Upper lobe of left lung (tissue), 6 donors: ENCODE measurements around the gene TBC1D16. TPM values are rescaled to one million over a fixed set of nuclear protein-coding genes. Genes with fewer than 3 reads are reported as not detected.

ENCODE experiments used
- ATAC-seq, 2 donors: fragments of 200-7000 bp; cut with Tn5 transposase; one replicate each; pipeline ENCODE4 v1.9.1; 2022; ENCODE audit warnings: mild to moderate bottlenecking in 2 of 2, moderate library complexity in 2 of 2; ENCODE audit not compliant: low FRiP score in 2 of 2
- DNase-seq, 2 donors: peaks; one replicate each; pipeline ENCODE4 v3.0.0-alpha.2; 2019 to 2020
- H3K27ac ChIP-seq, 4 donors: fragments of 200-600 bp; sonication (generic); one replicate each; pipeline ENCODE4 v1.5.1; 2016 to 2019
- H3K27me3 ChIP-seq, 4 donors: fragments of 200-600 bp; sonication (generic); one replicate each; pipeline ENCODE4 v1.5.1; 2017 to 2019
- H3K36me3 ChIP-seq, 4 donors: fragments of 200-600 bp; sonication (generic); one replicate each; pipeline ENCODE4 v1.5.1; 2016 to 2019
- H3K4me1 ChIP-seq, 4 donors: fragments of 200-600 bp; sonication (generic); one replicate each; pipeline ENCODE4 v1.5.1; 2018 to 2019
- H3K4me3 ChIP-seq, 4 donors: fragments of 200-600 bp; sonication (generic); one replicate each; pipeline ENCODE4 v1.5.1; 2017 to 2019; ENCODE audit warnings: mild to moderate bottlenecking in 2 of 4, moderate library complexity in 1 of 4
- H3K9me3 ChIP-seq, 4 donors: fragments of 200-600 bp; sonication (generic); one replicate each; pipeline ENCODE4 v1.5.1; 2018 to 2019
- CTCF ChIP-seq, 6 experiments: fragments of 450-650 bp in 4 of 6; fragments of 200-600 bp in 2 of 6; sonication (generic) in 2 of 6; IDR thresholded peaks; one replicate each; pipeline ENCODE4 v1.5.1; 2016 to 2019; ENCODE audit warnings: antibody characterized with exemption in 6 of 6
- EP300 ChIP-seq, 4 donors: sonication (generic); formaldehyde crosslinking; IDR thresholded peaks; one replicate each; pipeline ENCODE4 v1.5.1; 2017; ENCODE audit warnings: antibody characterized with exemption in 4 of 4, control low read depth in 2 of 4
- POLR2A ChIP-seq, 4 donors: fragments of 450-650 bp; IDR thresholded peaks; one replicate each; pipeline ENCODE4 v1.5.1; 2016 to 2017; ENCODE audit warnings: antibody characterized with exemption in 4 of 4, mild to moderate bottlenecking in 2 of 4
- POLR2AphosphoS5 ChIP-seq, 2 donors: sonication (generic); formaldehyde crosslinking; IDR thresholded peaks; one replicate each; pipeline ENCODE4 v1.5.1; 2017; ENCODE audit warnings: antibody characterized with exemption in 2 of 2
- WGBS, 2 donors: methylation state at CpG; one replicate each; pipeline ENCODE4 v1.1.5; 2017 to 2018; 5-methylcytosine and 5-hydroxymethylcytosine counted together
- total RNA-seq, 6 donors: library from RNA; depleted of rRNA in 4 of 6; stranded (reverse); fragments of >200 nt in 4 of 6; gene quantifications; one replicate each; pipeline versions ENCODE4 v1.1.0 to v1.2.1, GENCODE V29; 2016 to 2021
- donor health status: DM: no; HTN: no; CAD: no; lungs with moderate emphysema.
- donor health status: DM: no; HTN: yes; CAD: no; lungs with severe emphysema.

TBC1D16 gene
- total RNA-seq, 6 donors from 2014 or later = 15.6 to 60.8 (median 24.1) TPM

GRCh38 chr17:79981661-79982101 lies 54.0 kb downstream of the TBC1D16 start:
- peaks cover 0 to 8% (median 2%) of the 10 kb centered on the region in 4 donors for H3K36me3 ChIP-seq
- no peak overlapping the region for H3K27ac ChIP-seq
- no peak for TF ChIP-seq POLR2AphosphoS5 (IDR thresholded peaks at IDR 0.05)
- TF ChIP-seq CTCF (IDR thresholded peaks at IDR 0.05) = no peak
- TF ChIP-seq POLR2A (IDR thresholded peaks at IDR 0.05) = no peak
- TF ChIP-seq EP300 (IDR thresholded peaks at IDR 0.05) = no peak
- H3K4me1 ChIP-seq = peaks cover 0 to 13% (median 3%) of the 10 kb centered on the region in 4 donors
- no peak overlapping the region for H3K4me3 ChIP-seq
- DNase-seq = peak in 1 of 2 donors; percentile 66
- WGBS, 2 donors = 96 to 99% methylated on average over 10 to 23 of the region's 23 CpGs
- H3K9me3 ChIP-seq = no peaks in the 10 kb centered on the region
- no peak for ATAC-seq
- H3K27me3 ChIP-seq = no peaks in the 10 kb centered on the region

DNA sequence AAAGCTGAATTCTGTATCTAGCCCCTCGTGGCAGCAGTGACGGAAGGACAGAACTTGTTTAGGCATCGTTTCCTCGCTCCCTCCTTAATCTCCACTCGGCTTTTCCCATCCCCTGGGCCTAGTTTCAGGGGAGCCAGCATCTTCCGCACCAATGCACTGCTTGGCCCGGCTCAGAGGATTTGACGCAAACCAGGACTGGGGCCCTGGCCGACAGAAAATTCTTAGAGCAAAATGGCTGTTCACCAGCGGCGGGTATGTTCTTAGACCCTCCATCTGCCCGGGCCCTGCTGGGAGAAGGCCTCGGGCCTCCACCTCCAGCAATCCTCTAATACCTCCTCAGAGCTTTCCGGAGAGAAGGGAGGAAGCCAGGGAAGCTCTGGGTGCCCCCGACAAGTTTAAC lies 54.6 kb downstream of the TBC1D16 start:
- WGBS, 2 donors = 87 to 89% methylated on average over 12 to 14 of the region's 15 CpGs
- no peak for DNase-seq

DNA sequence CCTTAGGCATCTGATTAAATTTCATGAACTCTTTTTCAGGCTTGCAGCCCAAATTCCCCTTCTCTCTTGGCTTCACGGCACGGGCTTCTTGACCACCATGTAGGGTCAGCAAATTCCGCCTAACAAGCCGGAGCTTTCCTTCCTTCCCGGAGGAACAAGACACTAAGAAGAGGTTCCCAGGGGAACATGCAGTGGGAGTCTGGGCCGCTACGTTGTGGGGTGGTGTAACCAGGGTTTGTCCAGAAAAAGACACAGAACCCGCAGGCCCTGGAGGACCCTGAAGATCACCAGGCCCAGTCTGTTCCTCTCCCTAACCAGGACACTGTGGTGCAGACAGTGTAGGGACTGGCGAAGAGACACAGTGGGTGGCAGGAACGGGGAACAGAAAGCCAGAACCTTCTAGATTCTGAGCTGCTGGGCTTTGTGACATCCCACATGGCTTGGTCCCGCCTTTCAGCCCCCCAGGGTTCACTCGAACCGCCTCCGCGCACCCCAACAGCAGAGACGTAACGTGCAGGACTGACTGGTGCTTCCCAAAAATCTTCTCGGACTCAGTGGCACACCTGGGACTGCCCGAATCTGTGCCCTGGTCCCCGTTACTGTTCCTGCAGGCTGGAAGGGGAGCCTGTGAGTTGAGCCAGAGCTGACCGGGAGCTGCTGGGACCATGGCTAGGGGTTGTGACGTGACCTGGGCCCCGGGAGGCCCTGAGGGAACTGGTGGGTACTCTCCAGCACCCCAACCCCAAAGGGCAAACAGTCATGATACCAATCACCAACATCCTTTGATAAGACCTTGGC lies 55.2 kb downstream of the TBC1D16 start:
- TF ChIP-seq POLR2A (IDR thresholded peaks at IDR 0.05) (no peak), CTCF (IDR thresholded peaks at IDR 0.05) (no peak), POLR2AphosphoS5 (IDR thresholded peaks at IDR 0.05) (no peak), EP300 (IDR thresholded peaks at IDR 0.05) (no peak)
- Histone ChIP-seq H3K9me3 (no peaks in the 10 kb centered on the region), H3K27me3 (no peaks in the 10 kb centered on the region), H3K4me1 (peaks cover 0 to 1% (median 0%) of the 10 kb centered on the region in 4 donors), H3K36me3 (peaks cover 0 to 8% (median 2%) of the 10 kb centered on the region in 4 donors), H3K4me3 (no peak overlapping the region), H3K27ac (no peak overlapping the region)
- ATAC-seq = no peak
- WGBS, 2 donors = 95 to 96% methylated on average over 18 to 23 of the region's 23 CpGs
- no peak for DNase-seq

More for the DNA sequence above, 54.6 kb downstream of the TBC1D16 start:
- TF ChIP-seq POLR2A (IDR thresholded peaks at IDR 0.05) = no peak
- TF ChIP-seq POLR2AphosphoS5 (IDR thresholded peaks at IDR 0.05) = no peak
- no peak for TF ChIP-seq CTCF (IDR thresholded peaks at IDR 0.05)
- TF ChIP-seq EP300 (IDR thresholded peaks at IDR 0.05) = no peak
- no peak for ATAC-seq
- H3K27me3 ChIP-seq = no peaks in the 10 kb centered on the region
- no peak overlapping the region for H3K27ac ChIP-seq
- peaks cover 0 to 8% (median 0%) of the 10 kb centered on the region in 4 donors for H3K4me1 ChIP-seq
- no peaks in the 10 kb centered on the region for H3K9me3 ChIP-seq
- H3K4me3 ChIP-seq = no peak overlapping the region
- H3K36me3 ChIP-seq = peaks cover 0 to 8% (median 2%) of the 10 kb centered on the region in 4 donors

DNA sequence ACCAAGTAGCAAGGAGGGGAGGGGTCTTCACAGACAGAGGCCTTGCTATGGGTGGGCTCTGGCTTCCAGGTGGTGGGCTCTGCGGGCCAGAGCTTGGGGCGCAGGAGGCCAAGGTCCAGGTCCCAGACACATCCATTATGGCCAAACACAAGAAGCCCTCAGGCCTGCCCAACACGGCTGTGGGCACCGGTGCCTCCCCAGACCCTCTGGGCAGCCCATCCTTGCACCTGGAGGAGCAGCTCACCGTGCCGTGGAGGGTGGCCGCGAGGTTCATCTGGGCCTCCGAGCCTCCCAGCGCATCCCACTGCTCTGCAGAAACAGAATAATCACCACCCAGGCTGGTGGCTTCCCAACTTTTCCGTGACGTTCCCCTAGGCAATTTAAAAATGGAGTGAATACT lies 55.9 kb downstream of the TBC1D16 start:
- no peaks in the 10 kb centered on the region for H3K27me3 ChIP-seq
- H3K4me3 ChIP-seq = no peak overlapping the region
- H3K9me3 ChIP-seq = no peaks in the 10 kb centered on the region
- DNase-seq = peak in 1 of 2 donors; percentile 69
- peaks cover 0 to 8% (median 2%) of the 10 kb centered on the region in 4 donors for H3K36me3 ChIP-seq
- H3K4me1 ChIP-seq = no peaks in the 10 kb centered on the region
- H3K27ac ChIP-seq = no peak overlapping the region
- WGBS, 2 donors = 93 to 98% methylated on average over 4 to 9 of the region's 12 CpGs
- no peak for ATAC-seq
- TF ChIP-seq EP300 (IDR thresholded peaks at IDR 0.05) (no peak), POLR2A (IDR thresholded peaks at IDR 0.05) (no peak)

DNA sequence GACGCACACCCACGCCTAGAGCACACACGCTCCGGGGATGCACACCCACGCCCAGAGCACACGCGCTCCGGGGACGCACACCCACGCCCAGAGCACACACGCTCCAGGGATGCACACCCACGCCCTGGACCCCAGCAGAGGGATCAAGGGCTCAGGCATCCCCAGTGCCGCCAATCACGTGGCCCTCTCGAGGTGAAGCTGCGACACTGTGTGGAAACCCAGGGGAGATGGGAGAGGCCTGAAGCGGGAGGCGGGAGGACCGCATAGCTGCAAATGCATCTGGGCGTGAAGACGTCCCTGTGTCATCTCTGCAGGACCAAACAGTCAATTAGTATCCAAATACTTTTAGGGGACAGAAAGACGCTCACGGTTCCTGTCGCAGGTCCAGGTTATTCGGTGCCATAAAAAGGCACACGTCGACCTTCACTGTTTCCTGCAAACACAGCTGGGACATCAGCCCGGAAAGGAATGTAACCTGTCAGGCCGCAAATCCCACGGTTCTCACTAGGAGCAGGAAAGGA lies 56.4 kb downstream of the TBC1D16 start:
- Histone ChIP-seq H3K27me3 (no peaks in the 10 kb centered on the region), H3K36me3 (peaks cover 0 to 8% (median 2%) of the 10 kb centered on the region in 4 donors), H3K9me3 (no peaks in the 10 kb centered on the region), H3K27ac (no peak overlapping the region), H3K4me3 (no peak overlapping the region), H3K4me1 (no peaks in the 10 kb centered on the region)
- ATAC-seq (no peak), DNase-seq (peak in 1 of 2 donors; percentile 52)
- TF ChIP-seq POLR2AphosphoS5 (IDR thresholded peaks at IDR 0.05) (no peak), POLR2A (IDR thresholded peaks at IDR 0.05) (no peak), EP300 (IDR thresholded peaks at IDR 0.05) (no peak), CTCF (IDR thresholded peaks at IDR 0.05) (no peak)
- WGBS, 2 donors = 85 to 88% methylated on average over 29 to 30 of the region's 30 CpGs
